GM12878 (cell line): Measurements from ENCODE around the gene LARGE1. TPM values are rescaled to one million over a fixed set of nuclear protein-coding genes. Genes with fewer than 3 reads are reported as not detected.

Experiments used
- ASH2L ChIP-seq: fragments of 300-600, 200-600 bp; sonication (generic); IDR thresholded peaks from 2 replicates; pipeline ENCODE4 v1.6.1; 2017; ENCODE audit warnings: low read depth, mild to moderate bottlenecking, borderline replicate concordance
- CBFB ChIP-seq: IDR thresholded peaks from 2 replicates; pipeline ENCODE4 v1.6.1; 2016; ENCODE audit warnings: antibody characterized with exemption, low read depth
- CBX3 ChIP-seq: fragments of 200-600 bp; sonication (generic); IDR thresholded peaks from 2 replicates; pipeline ENCODE4 v1.6.1; 2016; ENCODE audit warnings: low read depth, borderline replicate concordance
- CREM ChIP-seq: IDR thresholded peaks from 2 replicates; pipeline ENCODE4 v1.6.1; 2014; ENCODE audit warnings: antibody characterized with exemption, low read depth
- HDAC2 ChIP-seq: fragments of 200-600 bp; sonication (generic); IDR thresholded peaks from 2 replicates; pipeline ENCODE4 v1.6.1; 2017
- KDM1A ChIP-seq: fragments of 200-600 bp; sonication (generic); IDR thresholded peaks from 2 replicates; pipeline ENCODE4 v1.6.1; 2016; ENCODE audit warnings: borderline replicate concordance
- MTA3 ChIP-seq: IDR thresholded peaks from 2 replicates; pipeline ENCODE4 v1.6.1; 2012; ENCODE audit warnings: low read length, inconsistent platforms, borderline replicate concordance
- TCF7 ChIP-seq: IDR thresholded peaks from 2 replicates; pipeline ENCODE4 v1.6.1; 2014; ENCODE audit warnings: antibody characterized with exemption, borderline replicate concordance
- ZZZ3 ChIP-seq: IDR thresholded peaks from 2 replicates; pipeline ENCODE4 v1.6.1; 2011; ENCODE audit warnings: low read depth; ENCODE audit not compliant: control insufficient read depth, insufficient read length
- polyA plus RNA-seq, 11 experiments: library from polyadenylated mRNA; depleted of rRNA in 4 of 11; unstranded in 6 of 11; stranded (reverse) in 5 of 11; fragments of >200 nt; fragmentation: Nextera tagmentation in 4 of 11; fragmentation: Illumina TruSeq in 1 of 11; extraction: Ambion mirVana in 4 of 11; extraction: Trizol in 1 of 11; gene quantifications; 1 replicate in 1 of 11; 2 replicates in 10 of 11; pipeline versions ENCODE4 v1.2.1 to v1.2.3, GENCODE V29; 2011 to 2016; ENCODE audit warnings: inconsistent platforms in 2 of 11, missing spikeins in 2 of 11, low read depth in 1 of 11
- total RNA-seq, 4 experiments: library from RNA; depleted of rRNA in 3 of 4; stranded (reverse); fragments of >200 nt in 3 of 4; fragmentation: Illumina TruSeq in 1 of 4; extraction: Trizol in 1 of 4; gene quantifications; 2 replicates each; pipeline versions ENCODE4 v1.2.1 to v1.2.3, GENCODE V29; 2013 to 2021
- TF ChIP-seq, protein P1 (sequence below): fragments of 450-650 bp; IDR thresholded peaks from 2 replicates; pipeline ENCODE4 v1.6.1; 2017; ENCODE audit warnings: mild to moderate bottlenecking, moderate library complexity
- TF ChIP-seq, protein P2 (sequence below): IDR thresholded peaks from 2 replicates; pipeline ENCODE4 v1.6.1; 2012; ENCODE audit warnings: low read length, inconsistent platforms
- TF ChIP-seq, protein P3 (sequence below): IDR thresholded peaks from 2 replicates; pipeline ENCODE4 v1.6.1; 2012; ENCODE audit warnings: mild to moderate bottlenecking, low read depth, low read length
- TF ChIP-seq, protein P4 (sequence below): IDR thresholded peaks from 2 replicates; pipeline ENCODE4 v1.6.1; 2012; ENCODE audit warnings: low read depth, low read length, improper control_type of control experiment
- TF ChIP-seq, protein P5 (sequence below): IDR thresholded peaks from 2 replicates; pipeline ENCODE4 v1.6.1; 2012; ENCODE audit warnings: improper control_type of control experiment, low read depth, low read length; ENCODE audit not compliant: insufficient replicate concordance

Gene LARGE1
- total and polyA plus RNA-seq, 10 of the 15 experiments (the other 5 are each of a cell fraction or from before 2014, with no cell fraction given) = 3.2 to 41.4 (median 17.3) TPM

DNA sequence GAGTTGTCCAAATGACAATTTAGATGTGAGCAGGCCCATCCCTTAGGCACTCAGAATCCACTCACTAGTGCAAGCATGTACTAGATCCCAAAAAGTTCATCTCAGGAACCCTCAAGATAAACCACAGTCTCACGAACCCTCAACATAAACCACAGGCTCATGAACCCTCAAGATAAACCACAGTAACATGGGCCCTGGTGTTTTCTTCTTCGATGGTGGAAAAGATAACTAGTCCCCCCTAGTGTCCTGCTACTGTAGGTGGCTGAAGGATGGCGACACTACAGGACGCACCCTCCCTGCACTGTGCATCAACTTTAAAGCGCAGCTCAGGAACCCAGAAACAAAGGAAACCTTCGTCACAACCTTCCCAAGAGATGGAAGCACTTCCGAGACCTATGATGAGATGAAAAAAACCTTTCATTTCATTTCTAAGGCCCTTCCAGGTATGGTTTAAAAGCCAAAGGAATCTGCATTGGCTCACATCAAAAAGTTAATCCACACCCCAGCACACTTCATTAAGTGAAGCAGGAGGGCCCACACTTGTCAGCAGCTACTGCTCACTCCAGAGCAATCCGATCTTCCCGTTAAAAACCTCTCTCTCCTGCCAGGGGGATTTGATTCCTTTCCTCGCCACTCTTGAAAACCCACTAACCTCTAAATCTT is 2.4 kb downstream of the LARGE1 start (continued):
- TF ChIP-seq, protein P1, sequence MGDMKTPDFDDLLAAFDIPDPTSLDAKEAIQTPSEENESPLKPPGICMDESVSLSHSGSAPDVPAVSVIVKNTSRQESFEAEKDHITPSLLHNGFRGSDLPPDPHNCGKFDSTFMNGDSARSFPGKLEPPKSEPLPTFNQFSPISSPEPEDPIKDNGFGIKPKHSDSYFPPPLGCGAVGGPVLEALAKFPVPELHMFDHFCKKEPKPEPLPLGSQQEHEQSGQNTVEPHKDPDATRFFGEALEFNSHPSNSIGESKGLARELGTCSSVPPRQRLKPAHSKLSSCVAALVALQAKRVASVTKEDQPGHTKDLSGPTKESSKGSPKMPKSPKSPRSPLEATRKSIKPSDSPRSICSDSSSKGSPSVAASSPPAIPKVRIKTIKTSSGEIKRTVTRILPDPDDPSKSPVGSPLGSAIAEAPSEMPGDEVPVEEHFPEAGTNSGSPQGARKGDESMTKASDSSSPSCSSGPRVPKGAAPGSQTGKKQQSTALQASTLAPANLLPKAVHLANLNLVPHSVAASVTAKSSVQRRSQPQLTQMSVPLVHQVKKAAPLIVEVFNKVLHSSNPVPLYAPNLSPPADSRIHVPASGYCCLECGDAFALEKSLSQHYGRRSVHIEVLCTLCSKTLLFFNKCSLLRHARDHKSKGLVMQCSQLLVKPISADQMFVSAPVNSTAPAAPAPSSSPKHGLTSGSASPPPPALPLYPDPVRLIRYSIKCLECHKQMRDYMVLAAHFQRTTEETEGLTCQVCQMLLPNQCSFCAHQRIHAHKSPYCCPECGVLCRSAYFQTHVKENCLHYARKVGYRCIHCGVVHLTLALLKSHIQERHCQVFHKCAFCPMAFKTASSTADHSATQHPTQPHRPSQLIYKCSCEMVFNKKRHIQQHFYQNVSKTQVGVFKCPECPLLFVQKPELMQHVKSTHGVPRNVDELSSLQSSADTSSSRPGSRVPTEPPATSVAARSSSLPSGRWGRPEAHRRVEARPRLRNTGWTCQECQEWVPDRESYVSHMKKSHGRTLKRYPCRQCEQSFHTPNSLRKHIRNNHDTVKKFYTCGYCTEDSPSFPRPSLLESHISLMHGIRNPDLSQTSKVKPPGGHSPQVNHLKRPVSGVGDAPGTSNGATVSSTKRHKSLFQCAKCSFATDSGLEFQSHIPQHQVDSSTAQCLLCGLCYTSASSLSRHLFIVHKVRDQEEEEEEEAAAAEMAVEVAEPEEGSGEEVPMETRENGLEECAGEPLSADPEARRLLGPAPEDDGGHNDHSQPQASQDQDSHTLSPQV = no peak
- TF ChIP-seq, protein P2, sequence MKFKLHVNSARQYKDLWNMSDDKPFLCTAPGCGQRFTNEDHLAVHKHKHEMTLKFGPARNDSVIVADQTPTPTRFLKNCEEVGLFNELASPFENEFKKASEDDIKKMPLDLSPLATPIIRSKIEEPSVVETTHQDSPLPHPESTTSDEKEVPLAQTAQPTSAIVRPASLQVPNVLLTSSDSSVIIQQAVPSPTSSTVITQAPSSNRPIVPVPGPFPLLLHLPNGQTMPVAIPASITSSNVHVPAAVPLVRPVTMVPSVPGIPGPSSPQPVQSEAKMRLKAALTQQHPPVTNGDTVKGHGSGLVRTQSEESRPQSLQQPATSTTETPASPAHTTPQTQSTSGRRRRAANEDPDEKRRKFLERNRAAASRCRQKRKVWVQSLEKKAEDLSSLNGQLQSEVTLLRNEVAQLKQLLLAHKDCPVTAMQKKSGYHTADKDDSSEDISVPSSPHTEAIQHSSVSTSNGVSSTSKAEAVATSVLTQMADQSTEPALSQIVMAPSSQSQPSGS = no peak
- peak; percentile 93 for TF ChIP-seq CBFB
- no peak for TF ChIP-seq KDM1A
- no peak for TF ChIP-seq ZZZ3
- TF ChIP-seq, protein P3, sequence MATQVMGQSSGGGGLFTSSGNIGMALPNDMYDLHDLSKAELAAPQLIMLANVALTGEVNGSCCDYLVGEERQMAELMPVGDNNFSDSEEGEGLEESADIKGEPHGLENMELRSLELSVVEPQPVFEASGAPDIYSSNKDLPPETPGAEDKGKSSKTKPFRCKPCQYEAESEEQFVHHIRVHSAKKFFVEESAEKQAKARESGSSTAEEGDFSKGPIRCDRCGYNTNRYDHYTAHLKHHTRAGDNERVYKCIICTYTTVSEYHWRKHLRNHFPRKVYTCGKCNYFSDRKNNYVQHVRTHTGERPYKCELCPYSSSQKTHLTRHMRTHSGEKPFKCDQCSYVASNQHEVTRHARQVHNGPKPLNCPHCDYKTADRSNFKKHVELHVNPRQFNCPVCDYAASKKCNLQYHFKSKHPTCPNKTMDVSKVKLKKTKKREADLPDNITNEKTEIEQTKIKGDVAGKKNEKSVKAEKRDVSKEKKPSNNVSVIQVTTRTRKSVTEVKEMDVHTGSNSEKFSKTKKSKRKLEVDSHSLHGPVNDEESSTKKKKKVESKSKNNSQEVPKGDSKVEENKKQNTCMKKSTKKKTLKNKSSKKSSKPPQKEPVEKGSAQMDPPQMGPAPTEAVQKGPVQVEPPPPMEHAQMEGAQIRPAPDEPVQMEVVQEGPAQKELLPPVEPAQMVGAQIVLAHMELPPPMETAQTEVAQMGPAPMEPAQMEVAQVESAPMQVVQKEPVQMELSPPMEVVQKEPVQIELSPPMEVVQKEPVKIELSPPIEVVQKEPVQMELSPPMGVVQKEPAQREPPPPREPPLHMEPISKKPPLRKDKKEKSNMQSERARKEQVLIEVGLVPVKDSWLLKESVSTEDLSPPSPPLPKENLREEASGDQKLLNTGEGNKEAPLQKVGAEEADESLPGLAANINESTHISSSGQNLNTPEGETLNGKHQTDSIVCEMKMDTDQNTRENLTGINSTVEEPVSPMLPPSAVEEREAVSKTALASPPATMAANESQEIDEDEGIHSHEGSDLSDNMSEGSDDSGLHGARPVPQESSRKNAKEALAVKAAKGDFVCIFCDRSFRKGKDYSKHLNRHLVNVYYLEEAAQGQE = no peak
- TF ChIP-seq TCF7 = no peak
- TF ChIP-seq, protein P4, sequence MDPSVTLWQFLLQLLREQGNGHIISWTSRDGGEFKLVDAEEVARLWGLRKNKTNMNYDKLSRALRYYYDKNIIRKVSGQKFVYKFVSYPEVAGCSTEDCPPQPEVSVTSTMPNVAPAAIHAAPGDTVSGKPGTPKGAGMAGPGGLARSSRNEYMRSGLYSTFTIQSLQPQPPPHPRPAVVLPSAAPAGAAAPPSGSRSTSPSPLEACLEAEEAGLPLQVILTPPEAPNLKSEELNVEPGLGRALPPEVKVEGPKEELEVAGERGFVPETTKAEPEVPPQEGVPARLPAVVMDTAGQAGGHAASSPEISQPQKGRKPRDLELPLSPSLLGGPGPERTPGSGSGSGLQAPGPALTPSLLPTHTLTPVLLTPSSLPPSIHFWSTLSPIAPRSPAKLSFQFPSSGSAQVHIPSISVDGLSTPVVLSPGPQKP = no peak
- TF ChIP-seq HDAC2 = no peak
- no peak for TF ChIP-seq CBX3
- TF ChIP-seq ASH2L = no peak
- TF ChIP-seq MTA3 = peak; percentile 57; the same call in 1 of the 2 replicates
- TF ChIP-seq, protein P5, sequence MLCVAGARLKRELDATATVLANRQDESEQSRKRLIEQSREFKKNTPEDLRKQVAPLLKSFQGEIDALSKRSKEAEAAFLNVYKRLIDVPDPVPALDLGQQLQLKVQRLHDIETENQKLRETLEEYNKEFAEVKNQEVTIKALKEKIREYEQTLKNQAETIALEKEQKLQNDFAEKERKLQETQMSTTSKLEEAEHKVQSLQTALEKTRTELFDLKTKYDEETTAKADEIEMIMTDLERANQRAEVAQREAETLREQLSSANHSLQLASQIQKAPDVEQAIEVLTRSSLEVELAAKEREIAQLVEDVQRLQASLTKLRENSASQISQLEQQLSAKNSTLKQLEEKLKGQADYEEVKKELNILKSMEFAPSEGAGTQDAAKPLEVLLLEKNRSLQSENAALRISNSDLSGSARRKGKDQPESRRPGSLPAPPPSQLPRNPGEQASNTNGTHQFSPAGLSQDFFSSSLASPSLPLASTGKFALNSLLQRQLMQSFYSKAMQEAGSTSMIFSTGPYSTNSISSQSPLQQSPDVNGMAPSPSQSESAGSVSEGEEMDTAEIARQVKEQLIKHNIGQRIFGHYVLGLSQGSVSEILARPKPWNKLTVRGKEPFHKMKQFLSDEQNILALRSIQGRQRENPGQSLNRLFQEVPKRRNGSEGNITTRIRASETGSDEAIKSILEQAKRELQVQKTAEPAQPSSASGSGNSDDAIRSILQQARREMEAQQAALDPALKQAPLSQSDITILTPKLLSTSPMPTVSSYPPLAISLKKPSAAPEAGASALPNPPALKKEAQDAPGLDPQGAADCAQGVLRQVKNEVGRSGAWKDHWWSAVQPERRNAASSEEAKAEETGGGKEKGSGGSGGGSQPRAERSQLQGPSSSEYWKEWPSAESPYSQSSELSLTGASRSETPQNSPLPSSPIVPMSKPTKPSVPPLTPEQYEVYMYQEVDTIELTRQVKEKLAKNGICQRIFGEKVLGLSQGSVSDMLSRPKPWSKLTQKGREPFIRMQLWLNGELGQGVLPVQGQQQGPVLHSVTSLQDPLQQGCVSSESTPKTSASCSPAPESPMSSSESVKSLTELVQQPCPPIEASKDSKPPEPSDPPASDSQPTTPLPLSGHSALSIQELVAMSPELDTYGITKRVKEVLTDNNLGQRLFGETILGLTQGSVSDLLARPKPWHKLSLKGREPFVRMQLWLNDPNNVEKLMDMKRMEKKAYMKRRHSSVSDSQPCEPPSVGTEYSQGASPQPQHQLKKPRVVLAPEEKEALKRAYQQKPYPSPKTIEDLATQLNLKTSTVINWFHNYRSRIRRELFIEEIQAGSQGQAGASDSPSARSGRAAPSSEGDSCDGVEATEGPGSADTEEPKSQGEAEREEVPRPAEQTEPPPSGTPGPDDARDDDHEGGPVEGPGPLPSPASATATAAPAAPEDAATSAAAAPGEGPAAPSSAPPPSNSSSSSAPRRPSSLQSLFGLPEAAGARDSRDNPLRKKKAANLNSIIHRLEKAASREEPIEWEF = no peak
- no peak for TF ChIP-seq CREM
